Hematopoietic multipotent progenitor cell treated with erythropoietin and hydrocortisone succinate and interleukin-3 and kit ligand, for 17 days (in vitro differentiated cells): ENCODE results near the gene FCRLB.
"Not testable (repeated sequence)": the region's sequence is repeated elsewhere in the genome, so short reads cannot be mapped to it uniquely, and the experiment has no call there.

ENCODE experiments used
- DNase-seq: peaks from one replicate; pipeline ENCODE4 v3.0.0-alpha.2; 2015; ENCODE audit warnings: low spot score

Gene FCRLB

DNA sequence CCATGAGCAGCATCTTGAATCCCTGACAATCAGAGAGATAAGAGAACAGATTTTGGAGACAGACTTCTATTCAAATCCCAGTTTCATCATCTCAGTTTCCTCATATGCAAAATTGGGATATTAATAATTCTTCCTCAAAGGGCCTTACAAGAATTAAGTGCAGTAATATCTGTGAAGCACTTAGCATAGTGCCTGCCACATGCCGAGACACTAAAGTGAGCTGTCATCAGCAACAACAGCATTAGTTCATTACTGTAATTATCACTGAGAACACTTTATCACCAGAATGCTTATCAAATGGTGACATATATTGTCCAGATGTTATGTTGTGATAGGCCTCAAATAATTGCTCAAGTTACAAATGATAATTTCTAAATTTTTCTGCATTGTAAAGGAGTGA is 922 bp upstream of the FCRLB start:
- DNase-seq = no peak

- DNase-seq = no peak
Observed at GRCh38 chr1:161721738-161722343, 497 bp downstream of the FCRLB start.

DNA sequence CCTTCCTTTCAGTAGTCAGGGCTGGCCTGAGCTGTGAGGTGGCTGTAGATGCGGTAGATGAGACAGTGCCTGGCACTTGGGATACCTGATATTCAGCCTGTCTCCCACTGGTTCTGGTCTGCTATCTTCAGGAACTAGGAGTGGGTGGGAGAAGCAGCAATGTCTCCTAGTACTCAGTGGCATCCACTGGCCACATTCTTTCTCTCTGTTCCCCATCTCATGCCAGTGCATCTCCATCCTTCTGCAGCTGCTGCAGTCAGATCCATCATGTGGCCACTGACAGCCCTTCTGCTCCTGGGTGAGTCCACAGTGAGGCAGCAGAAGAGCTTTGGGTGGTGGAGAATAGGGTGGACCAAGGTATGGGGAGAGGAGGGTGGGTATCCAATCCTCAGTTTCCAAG is 1.1 kb downstream of the FCRLB start:
- no peak for DNase-seq

DNA sequence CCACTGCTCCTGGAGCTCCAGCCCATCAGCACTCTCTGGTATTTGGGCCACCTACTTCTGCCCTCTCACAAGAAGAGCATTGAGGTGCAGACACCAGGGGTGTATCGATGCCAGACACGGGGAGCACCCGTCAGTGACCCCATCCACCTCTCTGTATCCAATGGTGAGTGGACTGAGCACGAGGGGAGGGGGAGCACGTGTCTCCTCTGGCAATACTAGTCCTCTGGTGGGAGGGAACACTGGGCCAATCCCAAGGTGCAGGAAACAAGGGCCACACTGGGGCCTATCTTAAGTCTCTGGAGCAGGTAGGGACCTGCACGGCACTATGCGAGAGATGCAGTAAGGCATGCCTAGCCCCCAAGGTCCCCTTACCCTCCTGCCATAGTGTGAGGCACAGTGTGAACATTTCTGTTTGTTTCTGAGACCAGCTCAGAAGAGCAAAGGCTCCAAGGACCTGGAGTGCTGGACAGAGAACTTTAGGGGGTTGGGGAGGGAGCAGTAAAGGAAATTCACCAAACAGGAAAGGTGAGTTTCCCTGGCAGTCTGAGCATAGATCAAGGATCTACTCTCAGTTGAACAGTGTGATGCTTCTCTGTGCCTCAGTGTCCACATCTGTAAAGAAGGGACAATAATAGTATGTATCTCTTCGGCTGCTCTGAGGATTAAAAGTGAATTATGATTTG is 2.3 kb downstream of the FCRLB start:
- DNase-seq = no peak

DNA sequence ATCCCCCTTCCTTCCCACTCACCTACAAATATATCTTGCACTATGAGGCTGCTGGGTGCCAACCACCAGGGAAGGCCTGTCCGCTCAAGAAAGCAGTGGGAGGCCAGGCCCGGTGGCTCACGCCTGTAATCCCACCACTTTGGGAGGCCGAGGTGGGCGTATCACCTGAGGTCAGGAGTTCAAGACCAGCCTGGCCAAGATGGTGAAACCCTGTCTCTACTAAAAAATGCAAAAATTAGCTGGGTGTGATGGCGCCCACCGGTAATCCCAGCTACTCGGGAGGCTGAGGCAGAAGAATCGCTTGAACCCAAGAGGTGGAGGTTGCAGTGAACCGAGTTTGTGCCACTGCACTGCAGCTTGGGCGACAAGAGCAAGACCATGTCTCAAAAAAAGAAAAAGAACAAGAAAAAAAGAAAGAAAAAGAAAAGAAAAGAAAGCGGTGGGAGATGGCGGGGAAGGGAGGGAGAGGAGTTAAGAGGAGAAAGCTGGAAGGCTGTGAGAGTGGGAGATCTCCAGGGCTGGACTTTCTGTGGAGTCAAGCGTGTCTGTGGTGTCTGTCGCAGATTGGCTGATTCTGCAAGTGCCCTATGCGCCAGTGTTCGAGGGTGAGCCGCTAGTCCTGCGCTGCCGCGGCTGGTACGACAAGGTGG is 4.0 kb downstream of the FCRLB start:
- DNase-seq = not testable (repeated sequence)

DNA sequence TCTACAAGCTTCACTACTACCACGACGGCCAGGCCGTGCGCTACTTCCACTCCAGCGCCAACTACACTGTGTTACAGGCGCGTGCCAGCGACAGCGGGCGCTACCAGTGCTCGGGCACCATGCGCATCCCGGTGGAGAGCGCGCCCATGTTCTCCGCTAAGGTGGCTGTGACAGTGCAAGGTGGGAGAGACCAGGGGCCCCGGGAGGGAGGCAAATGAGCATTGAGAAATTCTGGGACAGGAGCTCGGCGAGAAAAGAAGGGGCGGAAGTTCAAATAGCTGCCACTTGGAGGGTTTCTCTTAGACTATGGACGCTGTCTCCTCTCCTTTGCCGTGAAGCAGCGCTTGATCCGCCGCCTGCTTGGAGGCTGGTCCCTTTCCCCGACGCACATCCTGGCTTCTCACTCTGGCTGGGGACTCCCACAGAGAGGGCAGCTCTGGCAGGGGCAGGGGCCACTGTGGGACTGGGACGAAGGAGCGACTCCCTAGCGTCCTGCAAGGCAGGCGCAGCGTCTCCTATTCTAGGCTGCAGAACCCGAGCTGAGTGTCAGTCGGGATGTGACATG is 4.6 kb downstream of the FCRLB start:
- DNase-seq = no peak

GRCh38 chr1:161726473-161727255 is 5.3 kb downstream of the FCRLB start:
- DNase-seq = peak; percentile 38

- no peak for DNase-seq
Observed at GRCh38 chr1:161727256-161727924, 6.0 kb downstream of the FCRLB start.

GRCh38 chr1:161728376-161729226 is 7.3 kb downstream of the FCRLB start:
- DNase-seq = no peak

GRCh38 chr1:161730050-161730564 is 8.8 kb downstream of the FCRLB start:
- DNase-seq = no peak

GRCh38 chr1:161731241-161731640 is 9.9 kb downstream of the FCRLB start:
- no peak for DNase-seq

GRCh38 chr1:161731981-161732718 is 10.8 kb downstream of the FCRLB start:
- no peak for DNase-seq

- no peak for DNase-seq
Observed at GRCh38 chr1:161733526-161733925, 12.2 kb downstream of the FCRLB start.

DNA sequence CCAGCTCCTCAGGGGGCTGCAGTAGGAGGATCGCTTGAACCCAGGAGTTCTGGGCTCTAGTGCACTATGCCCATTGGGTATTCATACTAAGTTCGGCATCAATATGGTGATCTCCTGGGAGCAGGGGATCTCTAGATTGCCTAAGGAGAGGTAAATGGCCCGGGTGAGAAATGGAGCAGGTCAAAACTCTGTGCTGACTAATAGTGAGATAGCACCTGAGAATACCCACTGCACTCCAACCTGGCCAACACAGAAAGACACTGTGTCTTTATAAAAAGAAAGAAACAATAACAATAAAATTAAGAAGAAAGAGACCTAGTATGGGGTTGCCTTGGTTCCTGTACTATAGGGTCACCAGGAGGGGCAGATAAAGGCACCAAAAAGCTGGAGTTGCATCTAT is 14.5 kb downstream of the FCRLB start:
- no peak for DNase-seq

GRCh38 chr1:161736335-161736969 is 15.1 kb downstream of the FCRLB start:
- no peak for DNase-seq

DNA sequence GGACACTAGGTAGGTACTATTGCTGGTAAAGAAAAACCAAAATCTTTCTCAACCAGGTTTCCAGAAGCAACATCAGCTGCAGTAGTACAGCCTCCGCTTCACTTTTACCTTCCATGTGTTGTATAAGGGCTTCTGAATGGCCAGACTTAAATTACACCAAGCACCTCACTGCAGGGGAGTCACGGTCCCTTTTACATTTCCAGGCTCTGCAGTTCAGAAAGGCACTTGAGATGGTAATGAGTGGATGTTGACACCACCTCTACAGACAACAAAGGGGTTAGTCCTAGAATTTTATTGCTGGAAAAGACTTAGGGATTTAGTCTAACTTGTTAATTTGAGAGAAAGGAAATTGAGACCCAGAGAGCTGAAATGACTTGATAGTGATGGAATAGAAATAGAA is 16.3 kb downstream of the FCRLB start:
- DNase-seq = no peak

- peak; percentile 77 for DNase-seq
Observed at GRCh38 chr1:161738627-161739287, 17.4 kb downstream of the FCRLB start.

- no peak for DNase-seq
Observed at GRCh38 chr1:161739865-161740566, 18.7 kb downstream of the FCRLB start.
